Dendritic cell treated with granulocyte-macrophage colony-stimulating factor and Interleukin-4, amounts not matched to agents 40 ng/mL and 50 ng/mL, for 4 days (primary cell): ENCODE results near the gene TMA16.
"Not testable (repeated sequence)": the region's sequence is repeated elsewhere in the genome, so short reads cannot be mapped to it uniquely, and the experiment has no call there.

ENCODE experiments used
- H3K27ac Mint-ChIP-seq: one replicate; pipeline ENCODE4 v1.8.0; 2022; ENCODE audit warnings: mild to moderate bottlenecking, mixed read lengths
- H3K27me3 Mint-ChIP-seq: one replicate; pipeline ENCODE4 v1.8.0; 2022; ENCODE audit warnings: mild to moderate bottlenecking, mixed read lengths
- H3K36me3 Mint-ChIP-seq: one replicate; pipeline ENCODE4 v1.8.0; 2022; ENCODE audit warnings: low read depth, mixed read lengths
- H3K4me1 Mint-ChIP-seq: one replicate; pipeline ENCODE4 v1.8.0; 2022; ENCODE audit warnings: low read depth, mixed read lengths
- H3K4me3 Mint-ChIP-seq: one replicate; pipeline ENCODE4 v1.8.0; 2022; ENCODE audit warnings: mild to moderate bottlenecking, moderate library complexity, mixed read lengths
- H3K9me3 Mint-ChIP-seq: one replicate; pipeline ENCODE4 v1.8.0; 2022; ENCODE audit warnings: mixed read lengths
- intact Hi-C: fragments of 100-400 bp; cut with micrococcal nuclease; formaldehyde crosslinking; loops from one replicate; pipeline ENCODE4 v1.15.0; 2022

TMA16 gene

DNA sequence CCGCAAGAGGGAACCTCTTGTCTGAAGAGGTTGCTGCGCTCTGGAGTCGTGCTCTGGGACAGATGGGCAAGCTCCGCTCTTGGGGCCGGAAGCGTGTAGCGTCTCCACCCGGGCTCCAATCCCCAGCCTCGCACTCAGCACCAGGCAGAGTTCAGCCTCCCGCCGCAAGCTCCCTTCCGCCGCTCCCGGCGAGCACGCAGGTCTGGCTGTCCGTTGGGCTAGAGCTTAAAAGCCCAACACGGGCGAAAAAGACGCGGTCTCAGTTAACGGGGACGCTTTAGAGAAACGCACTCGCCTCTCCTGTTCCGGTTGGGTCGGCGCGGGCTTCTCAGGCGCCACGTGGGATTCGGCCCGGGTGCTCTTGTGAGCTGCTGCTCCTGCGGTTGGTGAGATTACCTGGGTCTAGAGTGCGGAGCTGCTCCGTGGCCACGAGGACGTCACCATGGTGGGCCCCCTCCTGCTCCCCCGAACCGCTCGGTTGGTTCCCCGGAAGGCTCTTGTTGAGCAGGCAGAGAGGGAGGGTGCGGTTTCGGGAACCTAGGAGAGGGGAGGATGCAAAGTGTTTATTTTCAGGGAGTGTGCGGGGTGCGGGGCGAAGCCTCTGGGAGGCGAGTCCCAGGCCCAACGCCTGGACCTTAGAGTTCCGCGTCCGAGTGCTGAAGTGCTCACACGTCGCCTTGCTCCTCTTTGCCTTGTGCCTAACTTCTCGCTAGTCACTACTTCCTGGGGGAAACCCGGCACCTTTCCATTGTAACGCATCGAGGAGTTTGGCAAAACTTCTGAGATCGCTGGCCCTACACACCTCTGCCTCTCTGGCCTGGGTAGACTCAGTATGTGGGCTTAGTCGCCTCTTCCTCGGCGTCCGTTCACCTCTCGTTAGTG, at the start of gene TMA16:
Gene TMA16, plus strand, starts transcription at position 331 of the 882 bp plus-strand sequence. Its CDS starts 112 bp downstream, at position 443.
- no peaks in the 10 kb centered on the region for H3K9me3 Mint-ChIP-seq
- intact Hi-C loops = loop anchor here (2.0 kb wide), 1 partner anchor 328 kb away; the partner anchor contains the start of gene NAF1

DNA sequence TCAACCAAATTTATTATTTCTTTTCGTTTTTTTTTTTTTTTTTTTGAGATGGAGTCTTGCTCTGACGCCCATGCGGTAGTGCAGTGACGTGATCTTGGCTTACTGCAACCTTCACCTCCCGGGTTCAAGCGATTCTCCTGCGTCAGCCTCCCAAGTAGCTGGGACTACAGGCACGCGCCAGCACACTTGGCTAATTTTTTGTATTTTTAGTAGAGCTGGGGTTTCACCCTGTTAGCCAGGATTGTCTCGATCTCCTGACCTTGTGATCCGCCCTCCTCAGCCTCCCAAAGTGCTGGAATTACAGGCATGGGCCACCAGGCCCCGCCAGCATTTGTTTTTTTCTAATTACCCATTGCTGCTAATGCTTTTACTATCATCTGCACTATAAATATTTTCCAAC, 47.5 kb upstream of the TMA16 start:
- H3K9me3 Mint-ChIP-seq, H3K27me3 Mint-ChIP-seq, intact Hi-C loops: not testable (repeated sequence)

More for the DNA sequence above, at the start of gene TMA16:
- peak within 1 kb of the TSS; percentile 98 for H3K27ac Mint-ChIP-seq
- H3K4me3 Mint-ChIP-seq = peak within 1 kb of the TSS; percentile 95
- peaks cover 14% of the 10 kb centered on the region for H3K4me1 Mint-ChIP-seq
- H3K36me3 Mint-ChIP-seq = peaks cover 13% of the 10 kb centered on the region
- H3K27me3 Mint-ChIP-seq = no peaks in the 10 kb centered on the region

DNA sequence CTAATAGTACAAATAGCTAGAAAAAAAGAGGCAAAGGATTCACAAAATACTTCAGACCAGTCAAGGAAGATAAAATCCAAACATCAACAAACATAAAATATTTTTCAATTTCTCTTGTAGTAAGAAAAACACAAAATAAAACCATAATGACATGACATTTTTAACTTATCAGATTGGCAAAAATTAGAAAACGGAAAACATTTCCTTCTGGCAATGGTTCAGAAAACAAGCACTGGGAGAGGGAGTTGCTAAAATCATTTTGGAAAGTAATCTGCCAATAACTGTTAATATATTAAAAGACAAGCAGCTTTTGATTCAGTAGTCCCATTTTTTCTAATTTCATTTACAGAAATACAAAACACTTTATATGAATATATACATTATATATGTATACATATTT, 47.0 kb upstream of the TMA16 start:
- peaks cover 8% of the 10 kb centered on the region for H3K9me3 Mint-ChIP-seq

More for the DNA sequence above, 47.5 kb upstream of the TMA16 start:
- H3K4me3 Mint-ChIP-seq, H3K36me3 Mint-ChIP-seq, H3K4me1 Mint-ChIP-seq, H3K27ac Mint-ChIP-seq: not testable (repeated sequence)

DNA sequence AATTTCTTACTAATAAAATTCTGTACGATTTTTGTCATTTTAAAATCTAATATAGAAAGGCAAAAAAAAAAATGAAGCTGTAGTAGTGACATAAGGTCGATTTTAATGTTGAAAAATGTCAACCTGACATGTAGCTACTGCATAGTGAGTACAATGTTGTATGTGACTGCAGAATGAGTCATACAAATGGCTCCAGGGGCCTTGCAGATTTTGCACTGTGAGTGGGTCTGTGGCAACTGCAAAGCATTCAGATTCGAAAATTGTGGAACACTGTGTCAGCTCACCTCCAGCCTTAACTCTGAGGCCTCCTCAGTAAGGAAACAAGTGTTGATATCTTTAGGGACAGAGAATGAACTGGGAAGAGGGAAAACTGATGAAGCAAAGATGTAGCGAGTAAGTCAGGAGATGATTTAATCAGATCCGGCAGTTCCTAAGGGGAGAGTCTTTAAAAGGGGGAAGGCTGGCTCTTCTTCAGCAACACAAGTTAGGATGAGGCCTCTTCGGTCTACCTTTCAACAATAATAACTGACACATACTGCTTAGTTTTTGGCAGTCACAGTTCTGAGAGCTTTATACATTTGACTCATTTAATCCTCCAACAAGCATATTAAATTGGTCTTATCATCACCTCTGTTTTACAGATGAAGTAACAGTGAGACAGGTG, 45.8 kb upstream of the TMA16 start:
- intact Hi-C loops = no loop called here

More for the DNA sequence above, 47.0 kb upstream of the TMA16 start:
- Mint-ChIP-seq H3K36me3 (no peaks in the 10 kb centered on the region), H3K27me3 (peaks cover 3% of the 10 kb centered on the region), H3K4me1 (no peaks in the 10 kb centered on the region), H3K27ac (no peak overlapping the region), H3K4me3 (no peak overlapping the region)
- intact Hi-C loops = no loop called here

DNA sequence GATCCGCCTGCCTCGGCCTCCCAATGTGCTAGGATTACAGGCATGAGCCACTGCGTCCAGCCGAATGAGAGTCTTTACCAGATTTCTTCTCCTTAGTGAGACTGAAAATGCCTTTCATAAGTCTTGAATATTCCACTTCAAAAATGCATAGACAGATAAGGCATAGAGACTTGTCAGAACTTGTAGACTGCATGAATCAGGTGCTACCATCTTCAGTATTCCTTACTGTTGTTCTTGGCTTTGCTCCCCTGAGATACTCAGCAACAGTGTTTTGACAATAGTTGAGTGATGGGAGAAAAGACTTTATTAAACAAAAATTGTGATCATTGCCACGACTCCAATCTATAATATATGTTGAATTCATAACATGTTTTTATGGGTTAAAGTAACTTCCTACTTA, 31.9 kb upstream of the TMA16 start:
- no peaks in the 10 kb centered on the region for H3K9me3 Mint-ChIP-seq
- intact Hi-C loops = no loop called here
- peaks cover 26% of the 10 kb centered on the region for H3K27me3 Mint-ChIP-seq
- no peak overlapping the region for H3K27ac Mint-ChIP-seq
- H3K4me3 Mint-ChIP-seq = no peak overlapping the region
- H3K4me1 Mint-ChIP-seq = no peaks in the 10 kb centered on the region
- no peaks in the 10 kb centered on the region for H3K36me3 Mint-ChIP-seq

More for the DNA sequence above, 45.8 kb upstream of the TMA16 start:
- H3K4me1 Mint-ChIP-seq = no peaks in the 10 kb centered on the region
- H3K27me3 Mint-ChIP-seq = peaks cover 3% of the 10 kb centered on the region
- no peak overlapping the region for H3K27ac Mint-ChIP-seq
- no peak overlapping the region for H3K4me3 Mint-ChIP-seq
- H3K36me3 Mint-ChIP-seq = no peaks in the 10 kb centered on the region
- peaks cover 8% of the 10 kb centered on the region for H3K9me3 Mint-ChIP-seq

DNA sequence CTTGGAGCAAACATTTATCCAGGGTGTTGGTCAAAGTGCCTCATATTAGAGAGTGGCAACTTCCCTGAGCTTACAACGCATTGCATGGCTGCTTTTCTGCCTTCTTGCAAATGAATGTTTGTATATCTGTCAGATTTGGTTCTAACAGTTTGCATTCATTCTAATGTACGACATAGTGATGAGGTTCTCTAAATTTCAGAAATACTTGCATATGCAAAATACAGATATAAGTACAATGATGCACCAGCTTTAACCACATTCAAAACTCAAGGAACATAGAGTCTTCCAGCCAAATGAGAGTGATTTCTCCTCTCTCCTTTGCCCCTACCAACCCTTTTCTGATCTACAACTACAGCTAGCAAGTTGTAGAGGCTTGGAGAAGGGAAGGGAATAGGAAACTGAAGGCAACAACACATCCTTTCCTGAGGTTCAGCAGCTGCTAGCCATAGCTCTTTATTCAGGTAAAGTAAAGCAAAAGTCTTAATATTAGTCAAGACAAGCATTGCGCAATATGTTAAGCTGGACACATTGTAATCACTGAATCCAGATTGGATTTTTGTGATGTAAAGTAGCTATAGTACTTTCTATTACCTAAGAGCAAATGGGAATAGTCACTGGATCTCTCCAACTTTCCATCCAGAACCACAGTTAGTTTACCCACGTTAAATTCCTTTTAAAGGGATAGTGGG, 27.3 kb upstream of the TMA16 start:
- H3K27ac Mint-ChIP-seq = no peak overlapping the region
- peaks cover 16% of the 10 kb centered on the region for H3K27me3 Mint-ChIP-seq
- no peak overlapping the region for H3K4me3 Mint-ChIP-seq
- no peaks in the 10 kb centered on the region for H3K36me3 Mint-ChIP-seq
- H3K4me1 Mint-ChIP-seq = no peaks in the 10 kb centered on the region
- intact Hi-C loops = no loop called here
- H3K9me3 Mint-ChIP-seq = no peaks in the 10 kb centered on the region

DNA sequence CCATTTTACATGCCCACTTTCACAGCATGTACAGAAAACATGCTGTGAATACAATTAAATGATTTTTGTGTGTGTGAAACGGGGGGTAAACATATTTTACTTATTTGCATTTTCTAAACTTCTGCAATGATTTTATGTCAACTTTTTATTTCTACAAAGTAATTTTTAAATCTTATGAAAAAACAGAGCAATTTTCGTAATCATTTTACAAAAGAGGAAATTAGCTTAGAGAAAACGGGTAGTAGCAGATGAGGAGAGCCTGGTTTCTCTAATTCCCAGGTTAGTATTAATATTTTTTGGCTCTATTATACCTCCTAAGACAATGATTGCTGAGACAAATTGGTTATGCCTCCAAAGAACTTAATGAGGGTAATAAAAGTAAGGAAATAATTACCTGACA, 24.1 kb upstream of the TMA16 start:
- H3K4me1 Mint-ChIP-seq = no peaks in the 10 kb centered on the region

DNA sequence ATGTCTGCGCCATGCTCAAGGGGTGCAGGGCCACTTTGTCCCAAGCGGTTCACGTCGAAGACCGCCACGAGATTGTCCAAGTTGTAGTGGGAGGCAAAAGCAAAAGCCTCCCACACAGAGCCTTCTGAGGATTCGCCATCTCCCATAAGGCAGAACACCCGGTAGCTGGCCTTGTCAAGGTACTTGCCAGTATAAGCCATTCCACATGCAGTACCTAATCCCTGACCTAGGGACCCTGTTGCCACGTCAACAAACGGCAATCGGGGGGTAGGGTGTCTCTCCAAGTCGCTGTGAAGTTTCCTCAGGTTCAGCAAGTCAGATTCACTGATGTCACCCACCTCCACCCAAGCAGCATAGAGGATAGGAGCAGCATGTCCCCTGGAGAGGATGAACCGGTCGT, 21.4 kb upstream of the TMA16 start:
- Mint-ChIP-seq H3K27ac (no peak overlapping the region), H3K36me3 (no peaks in the 10 kb centered on the region), H3K27me3 (peaks cover under 1% of the 10 kb centered on the region), H3K4me1 (no peaks in the 10 kb centered on the region), H3K4me3 (no peak overlapping the region), H3K9me3 (no peaks in the 10 kb centered on the region)
- intact Hi-C loops = no loop called here

More for the DNA sequence above, 24.1 kb upstream of the TMA16 start:
- H3K36me3 Mint-ChIP-seq = no peaks in the 10 kb centered on the region
- H3K27ac Mint-ChIP-seq = no peak overlapping the region
- intact Hi-C loops = no loop called here
- peaks cover 6% of the 10 kb centered on the region for H3K27me3 Mint-ChIP-seq
- H3K4me3 Mint-ChIP-seq = no peak overlapping the region
- no peaks in the 10 kb centered on the region for H3K9me3 Mint-ChIP-seq

DNA sequence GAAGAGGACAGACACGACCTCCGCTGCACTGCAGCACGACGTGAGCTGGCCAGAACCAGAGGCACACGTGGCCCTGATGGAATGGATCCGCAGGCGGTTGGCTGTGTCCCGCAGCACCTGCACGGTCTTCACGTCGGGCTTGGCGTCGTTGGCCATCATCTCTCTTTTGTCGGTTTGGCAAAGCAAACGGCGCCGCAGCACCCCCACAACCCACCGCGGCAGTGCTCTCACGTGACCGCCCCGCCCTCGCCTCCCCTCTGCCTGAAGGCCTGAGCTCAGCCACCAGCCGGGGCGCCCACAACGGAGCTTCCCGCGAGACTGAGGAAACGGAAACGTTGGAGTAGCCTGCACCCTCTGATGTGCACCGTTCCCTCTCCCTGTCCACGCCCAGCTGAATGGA, 20.9 kb upstream of the TMA16 start, which contains the start of gene TKTL2:
Gene TKTL2, minus strand, starts transcription at position 179 of the 400 bp plus-strand sequence. Its CDS starts 20 bp downstream, at position 159.
- Mint-ChIP-seq H3K27ac (no peak within 1 kb of the TSS), H3K27me3 (no peaks in the 10 kb centered on the region), H3K4me3 (no peak within 1 kb of the TSS), H3K4me1 (no peaks in the 10 kb centered on the region), H3K36me3 (no peaks in the 10 kb centered on the region), H3K9me3 (no peaks in the 10 kb centered on the region)
- intact Hi-C loops = no loop called here

DNA sequence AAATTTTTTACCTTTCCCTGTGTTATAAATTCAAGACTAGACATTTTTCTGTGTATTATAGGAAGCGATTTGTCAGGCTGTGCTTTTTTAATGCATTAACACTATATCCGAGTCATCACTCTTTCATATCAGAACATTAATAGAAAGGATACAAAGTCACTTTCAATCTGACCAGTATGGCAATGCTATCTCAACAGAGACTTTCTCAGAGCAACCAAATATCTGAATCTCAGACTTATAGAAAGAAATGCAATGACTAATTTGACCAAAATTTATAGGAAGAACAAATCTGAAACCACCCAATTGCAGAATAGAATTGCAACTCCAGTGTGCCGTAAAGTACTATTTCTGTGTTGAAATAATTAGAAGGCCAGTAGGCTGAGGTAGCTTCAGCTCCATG, 20.5 kb upstream of the TMA16 start:
- Mint-ChIP-seq H3K27ac (no peak overlapping the region), H3K4me1 (no peaks in the 10 kb centered on the region), H3K27me3 (no peaks in the 10 kb centered on the region), H3K4me3 (no peak overlapping the region), H3K9me3 (no peaks in the 10 kb centered on the region), H3K36me3 (no peaks in the 10 kb centered on the region)
- intact Hi-C loops = no loop called here

DNA sequence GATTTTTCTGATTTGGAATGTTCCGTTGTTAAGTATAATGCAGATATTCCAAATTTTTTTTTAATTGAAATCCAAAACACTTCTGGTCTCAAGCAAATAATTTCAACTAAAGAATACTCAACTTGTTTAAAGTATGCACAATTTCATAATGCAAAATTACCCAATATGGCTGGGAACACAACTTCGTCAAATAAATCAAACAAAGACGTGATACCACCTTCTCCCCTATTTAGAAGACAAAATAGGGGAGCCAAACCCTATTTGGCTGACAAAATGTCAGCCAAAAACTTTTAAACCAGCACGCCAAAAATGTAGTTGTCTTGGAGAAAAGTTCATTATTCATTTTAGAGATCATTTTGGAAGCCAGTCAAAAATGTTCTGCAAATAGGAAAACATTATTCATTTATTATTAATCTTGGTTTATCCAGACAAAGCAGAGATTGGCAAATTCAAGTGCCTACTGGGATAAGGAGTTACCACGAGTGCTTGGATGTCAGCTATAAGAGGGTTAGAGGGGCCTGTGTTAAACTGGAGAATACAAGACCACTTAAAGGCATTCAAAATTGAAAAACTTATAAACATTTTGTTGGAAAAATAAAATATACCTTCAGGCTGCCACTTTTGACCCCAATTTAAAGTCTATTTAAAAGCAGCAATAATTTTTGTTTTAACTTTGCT, 17.6 kb upstream of the TMA16 start:
- H3K36me3 Mint-ChIP-seq = no peaks in the 10 kb centered on the region
- H3K27me3 Mint-ChIP-seq = no peaks in the 10 kb centered on the region
- no peak overlapping the region for H3K27ac Mint-ChIP-seq
- intact Hi-C loops = no loop called here
- no peaks in the 10 kb centered on the region for H3K4me1 Mint-ChIP-seq
- H3K9me3 Mint-ChIP-seq = no peaks in the 10 kb centered on the region
- H3K4me3 Mint-ChIP-seq = no peak overlapping the region

DNA sequence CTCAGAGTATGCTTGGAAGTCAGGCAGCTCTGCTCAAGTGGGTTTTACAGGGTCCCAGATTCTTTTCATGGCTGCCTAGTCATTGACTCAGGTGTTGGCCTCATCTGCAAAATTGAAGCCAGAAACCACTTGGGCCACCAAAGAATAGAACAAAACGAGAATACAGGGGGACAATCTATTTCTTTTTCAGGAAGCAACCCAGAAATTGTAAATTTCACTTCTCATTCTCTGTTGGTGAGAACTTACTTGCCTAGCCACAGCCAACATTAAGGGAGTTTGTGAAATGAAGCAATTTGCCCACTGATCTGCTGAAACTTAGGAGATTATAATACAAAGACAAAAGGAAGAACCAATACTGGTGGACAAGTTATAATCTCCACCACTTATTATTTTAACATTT, 12.3 kb upstream of the TMA16 start:
- Mint-ChIP-seq H3K4me3 (peak overlapping the region; percentile 23), H3K27me3 (no peaks in the 10 kb centered on the region), H3K9me3 (no peaks in the 10 kb centered on the region), H3K27ac (no peak overlapping the region), H3K36me3 (no peaks in the 10 kb centered on the region), H3K4me1 (no peaks in the 10 kb centered on the region)
- intact Hi-C loops = loop anchor here (5.0 kb wide), 1 partner anchor 185 kb away; no protein-coding TSS in a partner anchor

DNA sequence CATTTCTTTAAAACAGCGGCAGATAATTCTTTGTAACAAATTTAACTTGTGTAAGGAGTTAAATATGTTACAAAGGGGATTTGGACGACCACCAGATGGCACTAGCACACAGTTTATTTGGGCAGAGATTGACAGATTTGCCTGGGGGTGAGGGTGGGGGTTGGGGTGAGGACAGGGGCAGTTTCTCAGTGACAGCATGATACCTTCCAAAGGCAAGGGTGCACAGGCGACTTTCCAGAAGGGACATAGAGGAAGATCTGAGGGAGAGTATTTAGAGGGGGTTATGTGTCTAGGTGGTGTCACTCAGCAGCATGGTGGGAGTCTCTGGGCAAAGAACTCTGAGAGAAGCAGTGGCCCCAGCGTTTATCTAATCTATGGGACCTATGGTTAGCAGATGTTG, 9.6 kb upstream of the TMA16 start:
- Mint-ChIP-seq H3K4me3 (no peak overlapping the region), H3K9me3 (no peaks in the 10 kb centered on the region), H3K36me3 (no peaks in the 10 kb centered on the region), H3K27me3 (no peaks in the 10 kb centered on the region), H3K4me1 (peaks cover 5% of the 10 kb centered on the region), H3K27ac (no peak overlapping the region)
- intact Hi-C loops = loop anchor here (2.0 to 5.0 kb wide), 4 partner anchors 60 to 272 kb away; no protein-coding TSS in a partner anchor
